Measurements from ENCODE around the gene WWP2.
"Not testable (repeated sequence)": the region's sequence is repeated elsewhere in the genome, so short reads cannot be mapped to it uniquely, and the experiment has no call there.

The WWP2 gene

DNA sequence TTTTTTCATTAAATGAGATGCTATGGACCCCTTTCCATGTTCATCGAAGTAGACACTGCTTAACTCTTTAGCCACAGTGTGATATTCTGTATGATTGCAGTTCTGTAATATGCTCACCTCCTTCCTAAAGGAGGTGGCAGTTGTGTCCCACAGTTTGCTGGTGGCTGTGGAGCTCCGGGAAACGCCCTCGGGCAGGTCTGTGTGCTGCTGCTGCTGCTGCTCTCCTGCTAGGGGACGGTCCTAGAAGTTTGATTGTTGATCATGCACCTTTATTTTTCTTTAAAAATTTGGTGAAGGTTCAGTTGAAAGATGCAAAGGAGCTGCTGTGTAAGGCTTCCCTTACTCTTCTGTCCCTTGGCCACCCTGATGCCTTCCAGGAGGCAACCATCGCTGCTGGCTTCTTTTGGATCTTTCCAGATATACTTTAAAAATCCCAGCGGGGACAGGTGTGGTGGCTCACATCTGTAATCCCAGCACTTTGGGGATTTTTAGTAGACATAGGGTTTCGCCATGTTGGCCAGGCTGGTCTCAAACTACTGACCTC is 180.6 kb downstream of the WWP2 start:
- Mint-ChIP-seq H3K4me3 (no peak overlapping the region), H3K36me3 (ENCODE audit: low read depth) (no peaks in the 10 kb centered on the region), H3K27me3 (no peaks in the 10 kb centered on the region), H3K9me3 (no peaks in the 10 kb centered on the region), H3K27ac (no peak overlapping the region), H3K4me1 (no peaks in the 10 kb centered on the region)
- DNase-seq (no peak), ATAC-seq (no peak)

DNA sequence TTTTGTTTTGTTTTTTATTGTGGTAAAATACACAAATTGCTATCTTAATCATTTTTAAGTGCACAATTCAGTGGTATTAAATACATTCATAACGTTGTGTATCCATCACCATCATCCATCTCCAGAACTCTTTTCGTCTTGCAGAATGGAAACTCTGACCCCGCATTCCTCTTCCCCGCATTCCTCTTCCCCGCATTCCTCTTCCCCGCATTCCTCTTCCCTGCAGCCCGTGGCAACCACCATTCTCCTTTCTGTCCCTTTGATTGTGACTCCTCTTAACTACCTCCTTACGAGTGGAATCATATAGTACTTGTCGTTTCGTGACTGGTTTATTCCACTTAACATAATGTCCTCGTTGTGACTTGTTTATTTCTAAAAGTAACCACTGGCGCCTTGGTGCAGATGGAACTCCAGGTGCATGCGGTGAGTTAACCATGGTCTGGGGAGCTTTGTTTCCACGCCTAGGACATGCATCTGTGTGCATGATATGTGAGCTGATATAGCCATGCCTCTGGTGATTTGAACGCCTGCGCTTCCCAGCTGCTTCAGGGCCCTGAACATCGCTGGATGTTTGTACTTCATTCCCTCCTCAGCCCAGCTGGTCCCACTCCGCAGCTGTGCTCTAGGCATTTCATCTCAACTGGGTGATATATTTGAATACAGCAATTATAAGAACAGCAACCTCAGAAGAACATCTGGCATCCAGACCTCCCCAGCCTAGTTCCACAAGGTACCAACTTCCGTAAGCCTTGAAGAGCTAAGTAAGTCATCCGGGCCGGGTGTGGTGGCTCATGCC is 181.3 kb downstream of the WWP2 start:
- H3K4me3 Mint-ChIP-seq, ATAC-seq, H3K27me3 Mint-ChIP-seq: not testable (repeated sequence)

DNA sequence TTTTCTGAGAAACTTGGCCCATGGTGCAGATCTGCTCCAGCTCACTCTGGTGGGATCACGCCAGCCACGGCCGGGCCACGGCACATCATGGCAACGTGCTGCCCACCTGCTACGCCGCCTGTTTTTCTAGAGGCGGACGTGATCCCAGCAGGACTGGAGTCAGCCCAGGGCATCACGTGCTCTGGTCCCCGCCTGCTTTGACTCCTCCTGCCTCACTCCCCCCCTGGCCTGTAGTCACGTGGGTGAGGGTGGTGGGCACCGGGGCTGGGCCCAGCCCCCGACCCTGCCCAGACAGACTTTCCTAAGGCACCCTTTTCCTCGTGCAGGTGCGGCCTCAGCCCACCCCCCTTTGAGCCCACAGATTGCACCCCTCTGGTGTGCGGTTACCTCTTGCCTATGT is 188.3 kb downstream of the WWP2 start:
- DNase-seq; H3K36me3 Mint-ChIP-seq (ENCODE audit: low read depth); H3K27ac Mint-ChIP-seq; H3K4me1 Mint-ChIP-seq; H3K27me3 Mint-ChIP-seq; H3K4me3 Mint-ChIP-seq; H3K9me3 Mint-ChIP-seq; ATAC-seq: not testable (repeated sequence)

More for the DNA sequence above, 181.3 kb downstream of the WWP2 start:
- not testable (repeated sequence) for H3K4me1 Mint-ChIP-seq; H3K36me3 Mint-ChIP-seq (ENCODE audit: low read depth); DNase-seq; H3K27ac Mint-ChIP-seq; H3K9me3 Mint-ChIP-seq

DNA sequence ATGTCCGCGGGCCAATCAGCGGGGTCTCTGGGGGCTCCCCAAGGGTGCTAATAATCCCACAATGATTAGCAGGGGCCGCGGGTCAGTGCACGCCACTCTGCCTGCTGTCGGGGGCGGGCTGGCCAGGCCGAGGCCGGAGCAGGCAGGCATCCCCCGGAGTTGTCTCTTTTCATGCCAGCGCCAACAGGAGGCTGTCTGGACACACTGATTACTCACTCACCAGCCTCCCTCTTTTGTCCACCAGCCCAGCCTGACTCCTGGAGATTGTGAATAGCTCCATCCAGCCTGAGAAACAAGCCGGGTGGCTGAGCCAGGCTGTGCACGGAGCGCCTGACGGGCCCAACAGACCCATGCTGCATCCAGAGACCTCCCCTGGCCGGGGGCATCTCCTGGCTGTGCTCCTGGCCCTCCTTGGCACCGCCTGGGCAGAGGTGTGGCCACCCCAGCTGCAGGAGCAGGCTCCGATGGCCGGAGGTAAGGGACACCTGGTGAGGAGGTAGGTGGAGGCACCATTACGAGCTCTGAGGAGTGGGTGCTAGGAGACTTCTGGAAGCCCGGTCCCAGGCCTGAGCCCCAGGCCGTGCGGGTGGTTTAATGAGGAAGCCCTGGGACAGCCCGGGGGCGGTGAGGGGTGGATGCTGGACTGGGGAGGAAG is 189.0 kb downstream of the WWP2 start, which contains the start of gene CLEC18A:
CLEC18A (plus strand) TSS at position 318 of the 655 bp plus-strand sequence; CDS start at position 351, 33 bp downstream.
- H3K36me3 Mint-ChIP-seq (ENCODE audit: low read depth); H3K27ac Mint-ChIP-seq; H3K27me3 Mint-ChIP-seq; DNase-seq; H3K9me3 Mint-ChIP-seq; H3K4me3 Mint-ChIP-seq; H3K4me1 Mint-ChIP-seq: not testable (repeated sequence)
- ATAC-seq: peak; percentile 21

DNA sequence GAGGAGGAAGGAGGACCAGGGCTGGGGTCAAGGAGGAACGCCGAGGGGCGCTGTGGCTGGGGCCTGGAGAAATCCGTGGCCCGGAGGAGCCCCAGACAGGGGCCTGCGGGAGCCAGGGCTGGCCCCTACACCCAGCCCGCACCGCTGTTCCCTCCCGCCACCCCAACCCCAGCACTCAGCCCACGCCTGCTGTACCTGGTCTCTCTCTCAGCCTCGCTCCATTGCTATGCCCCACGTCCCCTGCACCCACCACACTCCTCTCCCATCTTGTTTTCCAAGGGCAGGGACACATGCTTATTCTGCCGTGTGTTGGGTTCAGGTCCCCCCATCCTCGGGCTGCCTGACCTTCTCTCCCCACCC is 189.5 kb downstream of the WWP2 start:
- peak; percentile 9 for ATAC-seq

DNA sequence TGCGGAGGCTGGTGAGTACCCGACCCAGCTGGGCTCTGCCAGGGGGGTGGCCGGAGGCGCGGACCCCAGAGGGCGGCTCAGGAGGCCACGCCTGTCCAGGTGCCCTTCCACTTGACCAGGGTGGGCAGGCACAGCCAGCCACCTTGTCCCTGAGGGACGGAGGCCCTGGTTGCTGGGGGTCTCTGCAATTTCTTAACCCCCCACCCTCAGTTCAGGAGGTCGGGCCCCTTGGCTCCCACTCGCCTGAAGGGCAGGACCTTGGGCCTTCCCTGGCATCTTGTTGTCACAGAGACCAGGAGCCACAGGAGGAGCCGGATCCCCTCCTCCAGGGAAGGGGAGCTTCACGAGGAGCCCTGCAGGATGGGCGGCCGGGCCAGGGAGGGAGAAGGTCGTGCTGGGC is 190.0 kb downstream of the WWP2 start:
- H3K27ac Mint-ChIP-seq; H3K9me3 Mint-ChIP-seq; H3K4me1 Mint-ChIP-seq; DNase-seq; H3K27me3 Mint-ChIP-seq; H3K36me3 Mint-ChIP-seq (ENCODE audit: low read depth); ATAC-seq; H3K4me3 Mint-ChIP-seq: not testable (repeated sequence)

More for the DNA sequence above, 189.5 kb downstream of the WWP2 start:
- DNase-seq; H3K4me1 Mint-ChIP-seq; H3K27me3 Mint-ChIP-seq; H3K9me3 Mint-ChIP-seq; H3K36me3 Mint-ChIP-seq (ENCODE audit: low read depth); H3K27ac Mint-ChIP-seq; H3K4me3 Mint-ChIP-seq: not testable (repeated sequence)

DNA sequence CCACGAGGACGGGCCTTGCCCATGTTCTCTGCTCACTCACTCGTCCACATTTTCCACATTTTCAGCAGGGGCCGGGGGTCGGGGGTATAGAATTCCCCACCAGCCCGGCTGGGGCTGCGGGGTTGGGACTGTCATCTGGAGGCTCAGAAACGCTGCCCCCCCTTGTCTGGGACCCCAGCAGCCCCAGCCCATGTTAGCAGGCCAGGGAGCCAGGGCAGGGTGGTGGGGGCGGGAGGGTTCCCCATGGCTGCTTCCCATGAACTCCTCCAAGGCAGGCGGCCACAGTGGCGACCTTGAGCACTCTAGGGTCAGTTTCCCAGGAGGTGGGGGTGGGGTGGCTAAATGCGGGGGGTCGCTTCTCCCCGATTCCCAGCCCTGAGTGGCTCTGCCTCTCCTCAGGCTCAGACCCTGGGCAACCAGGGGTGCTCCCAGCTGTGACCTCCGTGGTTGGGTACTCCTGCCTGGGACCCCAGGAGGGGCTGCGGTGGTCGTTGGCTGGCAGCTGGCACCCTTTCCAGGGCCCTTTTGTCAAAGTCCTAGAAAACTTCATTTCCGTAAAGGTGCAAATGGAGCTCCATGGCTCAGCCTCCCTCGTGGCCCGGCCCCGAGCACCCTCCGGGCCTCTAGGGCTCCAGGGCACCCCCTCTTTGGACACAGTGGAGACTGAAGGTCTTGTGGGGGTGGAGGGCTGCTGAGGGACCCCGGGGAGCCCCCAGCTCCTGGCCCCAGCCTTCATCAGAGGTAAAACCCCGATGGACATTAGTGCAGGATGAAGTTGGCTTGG is 190.6 kb downstream of the WWP2 start:
- H3K4me1 Mint-ChIP-seq; DNase-seq; H3K36me3 Mint-ChIP-seq (ENCODE audit: low read depth); ATAC-seq; H3K27ac Mint-ChIP-seq; H3K4me3 Mint-ChIP-seq; H3K9me3 Mint-ChIP-seq; H3K27me3 Mint-ChIP-seq: not testable (repeated sequence)

DNA sequence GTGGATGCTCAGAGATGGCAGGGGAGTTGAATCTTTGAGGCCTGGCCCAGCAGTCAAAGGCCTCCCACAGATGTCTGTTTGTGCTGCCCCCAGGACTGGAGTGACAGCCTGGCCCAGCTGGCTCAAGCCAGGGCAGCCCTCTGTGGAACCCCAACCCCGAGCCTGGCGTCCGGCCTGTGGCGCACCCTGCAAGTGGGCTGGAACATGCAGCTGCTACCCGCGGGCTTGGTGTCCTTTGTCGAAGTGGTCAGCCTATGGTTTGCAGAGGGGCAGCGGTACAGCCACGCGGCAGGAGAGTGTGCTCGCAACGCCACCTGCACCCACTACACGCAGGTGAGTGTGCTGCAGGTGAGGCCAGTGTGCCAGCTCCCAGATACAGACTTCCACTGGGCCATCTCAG is 192.1 kb downstream of the WWP2 start:
- H3K27ac Mint-ChIP-seq; ATAC-seq; H3K9me3 Mint-ChIP-seq; H3K4me3 Mint-ChIP-seq; H3K4me1 Mint-ChIP-seq; H3K27me3 Mint-ChIP-seq; DNase-seq; H3K36me3 Mint-ChIP-seq (ENCODE audit: low read depth): not testable (repeated sequence)

DNA sequence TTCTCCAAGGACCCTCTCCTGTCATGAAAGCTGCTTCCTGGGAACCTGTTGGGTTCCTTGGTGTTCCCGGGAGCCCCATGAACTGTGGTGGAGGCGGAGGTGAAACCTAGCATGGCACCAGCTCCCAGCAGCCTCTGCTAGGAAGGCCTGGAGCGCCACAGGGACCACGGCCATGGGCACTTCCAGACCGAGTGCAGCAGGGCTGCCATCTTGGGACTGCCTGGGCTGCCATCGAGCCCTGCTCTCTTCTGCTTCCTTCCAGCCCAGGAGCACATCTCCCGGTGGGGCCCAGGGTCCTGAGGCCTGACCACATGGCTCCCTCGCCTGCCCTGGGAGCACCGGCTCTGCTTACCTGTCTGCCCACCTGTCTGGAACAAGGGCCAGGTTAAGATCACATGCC is 201.2 kb downstream of the WWP2 start:
- H3K27ac Mint-ChIP-seq; DNase-seq; H3K4me3 Mint-ChIP-seq; H3K36me3 Mint-ChIP-seq (ENCODE audit: low read depth); ATAC-seq; H3K4me1 Mint-ChIP-seq; H3K27me3 Mint-ChIP-seq; H3K9me3 Mint-ChIP-seq: not testable (repeated sequence)

DNA sequence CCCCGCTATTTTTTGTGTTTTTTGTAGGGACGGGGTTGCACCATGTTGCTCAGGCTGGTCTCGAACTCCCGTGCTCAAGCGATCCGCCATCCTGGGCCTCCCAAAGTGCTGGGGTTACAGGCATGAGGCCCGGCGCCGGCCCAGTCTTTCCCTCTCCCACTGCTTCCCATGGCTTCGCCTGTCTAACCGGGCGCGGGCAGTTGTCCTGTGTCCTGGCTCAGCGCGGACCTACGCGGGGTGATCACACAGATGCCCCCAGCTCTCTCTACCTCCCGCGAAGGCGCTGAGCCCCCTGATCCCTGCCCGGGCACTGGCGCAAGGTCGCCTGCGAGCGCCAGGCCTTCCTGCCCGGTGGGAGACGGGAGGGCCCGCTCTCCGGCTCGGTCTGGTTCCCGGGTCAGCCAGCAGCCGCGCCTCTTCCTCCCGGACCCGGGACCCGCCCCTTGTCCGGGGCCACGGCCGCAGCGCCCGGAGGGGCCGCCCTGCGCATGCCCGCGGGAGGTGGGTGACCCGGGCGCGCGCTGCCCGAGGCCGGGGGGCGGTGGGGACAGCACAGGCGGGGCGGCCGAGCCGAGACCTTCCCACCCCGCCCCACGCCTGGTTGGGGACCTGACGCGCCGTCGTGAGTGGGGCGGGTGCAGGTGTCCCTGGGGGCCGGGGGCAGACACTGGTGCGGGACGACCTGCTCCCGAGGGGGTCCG is 203.0 kb downstream of the WWP2 start:
- H3K27me3 Mint-ChIP-seq; H3K4me3 Mint-ChIP-seq; H3K36me3 Mint-ChIP-seq (ENCODE audit: low read depth); H3K9me3 Mint-ChIP-seq; H3K4me1 Mint-ChIP-seq; H3K27ac Mint-ChIP-seq; ATAC-seq; DNase-seq: not testable (repeated sequence)

DNA sequence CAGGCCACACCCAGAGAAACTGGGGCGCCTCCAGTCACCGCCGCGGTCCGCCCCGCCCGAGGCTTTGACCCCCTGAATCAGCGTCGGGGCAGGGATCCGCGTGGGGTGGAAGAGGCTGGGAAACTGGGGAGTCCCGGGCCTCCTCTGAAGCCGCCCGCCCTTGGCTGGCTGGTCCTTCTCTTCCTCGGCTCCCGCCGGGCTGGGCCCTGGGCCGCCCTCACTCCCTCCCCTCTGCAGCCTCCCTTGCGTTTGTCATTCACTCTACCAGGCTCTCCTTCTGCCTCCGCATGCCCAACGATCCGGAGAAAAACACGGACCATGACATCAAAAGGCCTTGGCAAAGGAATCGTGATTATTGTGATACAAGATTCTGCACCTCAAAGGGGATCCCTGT is 203.5 kb downstream of the WWP2 start:
- ATAC-seq; H3K36me3 Mint-ChIP-seq (ENCODE audit: low read depth); H3K9me3 Mint-ChIP-seq; H3K27me3 Mint-ChIP-seq; H3K4me3 Mint-ChIP-seq; H3K4me1 Mint-ChIP-seq; DNase-seq; H3K27ac Mint-ChIP-seq: not testable (repeated sequence)

DNA sequence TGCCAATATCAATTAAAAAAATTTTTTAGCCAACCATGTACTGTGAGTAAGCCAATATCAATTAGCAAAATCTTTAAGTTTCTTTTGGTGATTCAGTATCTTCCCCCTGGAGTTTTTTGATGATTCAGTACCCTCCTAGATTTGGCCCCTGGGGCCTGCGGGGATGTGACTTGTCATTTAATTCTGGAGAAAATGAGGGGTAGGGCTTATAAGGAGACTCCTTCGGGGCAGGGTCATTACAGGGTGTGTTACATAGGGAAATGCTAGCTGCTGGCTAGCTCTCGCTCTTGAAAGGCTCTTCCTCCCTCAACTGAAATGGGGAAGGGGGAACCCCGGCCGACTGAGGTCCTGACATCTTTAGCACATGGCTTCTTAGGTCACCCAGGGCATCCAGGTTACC is 205.6 kb downstream of the WWP2 start:
- not testable (repeated sequence) for H3K4me3 Mint-ChIP-seq; H3K4me1 Mint-ChIP-seq; H3K27me3 Mint-ChIP-seq; DNase-seq; ATAC-seq; H3K36me3 Mint-ChIP-seq (ENCODE audit: low read depth); H3K9me3 Mint-ChIP-seq; H3K27ac Mint-ChIP-seq

DNA sequence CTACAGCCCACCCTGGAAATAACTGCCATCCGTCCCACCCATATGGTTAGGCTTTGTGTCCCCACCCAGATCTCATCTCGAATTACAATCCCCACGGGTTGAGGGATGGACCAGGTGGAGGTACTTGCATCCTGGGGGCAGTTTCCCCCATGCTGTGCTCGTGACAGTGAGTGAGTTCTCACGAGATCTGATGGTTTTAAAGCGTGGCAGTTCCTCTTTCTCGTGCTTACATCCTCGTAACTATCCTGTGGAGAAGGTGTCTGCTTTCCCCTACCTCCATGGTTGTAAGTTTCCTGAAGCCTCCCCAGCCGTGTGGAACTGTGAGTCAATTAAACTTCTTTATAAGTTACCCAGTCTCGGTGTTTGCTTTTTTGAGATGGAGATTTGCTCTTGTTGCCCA is 206.0 kb downstream of the WWP2 start:
- H3K36me3 Mint-ChIP-seq (ENCODE audit: low read depth); H3K27ac Mint-ChIP-seq; H3K4me3 Mint-ChIP-seq; ATAC-seq; H3K9me3 Mint-ChIP-seq; DNase-seq; H3K4me1 Mint-ChIP-seq; H3K27me3 Mint-ChIP-seq: not testable (repeated sequence)

DNA sequence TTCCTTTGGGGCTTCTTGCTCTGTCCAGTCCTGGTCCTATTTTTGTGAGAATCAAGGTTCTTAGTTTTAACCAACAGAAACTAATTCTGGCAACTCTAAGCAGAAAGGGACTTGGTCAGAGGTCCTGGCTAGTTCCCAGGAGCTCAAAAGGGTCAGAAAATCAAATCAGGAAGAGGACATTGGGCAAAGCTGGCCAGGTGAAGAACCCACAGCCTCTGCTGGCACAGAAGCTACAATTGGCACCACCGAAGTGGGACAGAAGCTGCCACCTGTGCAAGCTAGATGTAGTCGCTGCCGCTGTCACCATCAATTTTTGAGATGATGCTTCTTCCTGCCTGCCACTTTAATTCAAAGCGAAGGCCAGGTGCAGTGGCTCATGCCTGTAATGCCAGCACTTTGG is 207.5 kb downstream of the WWP2 start:
- not testable (repeated sequence) for DNase-seq; H3K27me3 Mint-ChIP-seq; H3K4me3 Mint-ChIP-seq; ATAC-seq; H3K9me3 Mint-ChIP-seq; H3K27ac Mint-ChIP-seq; H3K36me3 Mint-ChIP-seq (ENCODE audit: low read depth); H3K4me1 Mint-ChIP-seq

Measured in activated naive CD8-positive, alpha-beta T cell treated with anti-CD3 and anti-CD28 coated beads, Interleukin-2, amount 50 U/mL, for 24 hours (primary cell).